ENCODE results near the gene RCAN2. TPM values are rescaled to one million over a fixed set of nuclear protein-coding genes. Genes with fewer than 3 reads are reported as not detected.

Gene RCAN2
- total and polyA plus RNA-seq, 11 donors, result 86.4 to 331 (median 311) TPM

GRCh38 chr6:46262928-46263706 is 228.1 kb downstream of the RCAN2 start:
- H3K4me3 ChIP-seq, result no peak overlapping the region
- TF ChIP-seq CTCF (IDR thresholded peaks at IDR 0.05), result no peak
- H3K27ac ChIP-seq, result peak overlapping the region in 4 of 12 donors; percentile 3 to 41 (median 19)
- intact Hi-C loops (cut with DNase I), result no loop called here
- 55 to 61% (median 60%) methylated on average over 2 of the region's 2 CpGs for WGBS, 4 donors
- H3K36me3 ChIP-seq, result no peaks in the 10 kb centered on the region
- no peaks in the 10 kb centered on the region for H3K9me3 ChIP-seq
- H3K4me1 ChIP-seq, result peaks cover 4 to 47% (median 18%) of the 10 kb centered on the region in 12 donors
- DNase-seq (no peak), ATAC-seq (peak; percentile 43 to 64 (median 59))
- H3K27me3 ChIP-seq, result no peaks in the 10 kb centered on the region

GRCh38 chr6:46258249-46258648 is 233.0 kb downstream of the RCAN2 start:
- H3K27ac ChIP-seq, result no peak overlapping the region

GRCh38 chr6:46255528-46255927 is 235.7 kb downstream of the RCAN2 start:
- intact Hi-C loops (cut with DNase I), result no loop called here
- WGBS, 4 donors, result 37 to 59% (median 49%) methylated on average over 5 of the region's 5 CpGs
- no peak for DNase-seq

More at GRCh38 chr6:46258249-46258648, 233.0 kb downstream of the RCAN2 start:
- no peaks in the 10 kb centered on the region for H3K9me3 ChIP-seq
- WGBS, 4 donors, result 73 to 86% (median 79%) methylated on average over 2 of the region's 2 CpGs
- TF ChIP-seq POLR2A (IDR thresholded peaks at IDR 0.05) (no peak), CTCF (IDR thresholded peaks at IDR 0.05) (no peak)
- intact Hi-C loops (cut with DNase I), result no loop called here
- no peaks in the 10 kb centered on the region for H3K27me3 ChIP-seq
- H3K36me3 ChIP-seq, result no peaks in the 10 kb centered on the region
- no peak overlapping the region for H3K4me3 ChIP-seq
- ATAC-seq (no peak), DNase-seq (no peak)
- H3K4me1 ChIP-seq, result peaks cover 0 to 46% (median 7%) of the 10 kb centered on the region in 12 donors

More at GRCh38 chr6:46255528-46255927, 235.7 kb downstream of the RCAN2 start:
- ATAC-seq, result no peak
- H3K9me3 ChIP-seq, result no peaks in the 10 kb centered on the region
- TF ChIP-seq POLR2A (IDR thresholded peaks at IDR 0.05) (no peak), CTCF (IDR thresholded peaks at IDR 0.05) (no peak)
- no peak overlapping the region for H3K27ac ChIP-seq
- no peak overlapping the region for H3K4me3 ChIP-seq
- no peaks in the 10 kb centered on the region for H3K27me3 ChIP-seq
- H3K36me3 ChIP-seq, result no peaks in the 10 kb centered on the region
- H3K4me1 ChIP-seq, result peaks cover 0 to 48% (median 17%) of the 10 kb centered on the region in 12 donors

Data from heart left ventricle (tissue), 16 donors.